DOHH2 (cell line): ENCODE data around the gene GOLGA8N.
"Not testable (repeated sequence)": the region's sequence is repeated elsewhere in the genome, so short reads cannot be mapped to it uniquely, and the experiment has no call there.

Experiments
- EZH2phosphoT487 ChIP-seq: fragments of 200-600 bp; sonication (generic); IDR thresholded peaks from 2 replicates; pipeline ENCODE4 v1.6.1; 2017; ENCODE audit warnings: borderline replicate concordance, mild to moderate bottlenecking, antibody characterized with exemption, low read length, moderate library complexity, mixed read lengths
- TF ChIP-seq, protein P1 (sequence below): fragments of 200-600 bp; sonication (generic); IDR thresholded peaks from one replicate; pipeline ENCODE4 v1.5.1; 2014; ENCODE audit warnings: antibody characterized with exemption, mild to moderate bottlenecking, low read depth, low read length; ENCODE audit not compliant: poor library complexity, severe bottlenecking

GRCh38 chr15:32568988-32569387, 24.3 kb upstream of the GOLGA8N start:
- TF ChIP-seq, protein P1, sequence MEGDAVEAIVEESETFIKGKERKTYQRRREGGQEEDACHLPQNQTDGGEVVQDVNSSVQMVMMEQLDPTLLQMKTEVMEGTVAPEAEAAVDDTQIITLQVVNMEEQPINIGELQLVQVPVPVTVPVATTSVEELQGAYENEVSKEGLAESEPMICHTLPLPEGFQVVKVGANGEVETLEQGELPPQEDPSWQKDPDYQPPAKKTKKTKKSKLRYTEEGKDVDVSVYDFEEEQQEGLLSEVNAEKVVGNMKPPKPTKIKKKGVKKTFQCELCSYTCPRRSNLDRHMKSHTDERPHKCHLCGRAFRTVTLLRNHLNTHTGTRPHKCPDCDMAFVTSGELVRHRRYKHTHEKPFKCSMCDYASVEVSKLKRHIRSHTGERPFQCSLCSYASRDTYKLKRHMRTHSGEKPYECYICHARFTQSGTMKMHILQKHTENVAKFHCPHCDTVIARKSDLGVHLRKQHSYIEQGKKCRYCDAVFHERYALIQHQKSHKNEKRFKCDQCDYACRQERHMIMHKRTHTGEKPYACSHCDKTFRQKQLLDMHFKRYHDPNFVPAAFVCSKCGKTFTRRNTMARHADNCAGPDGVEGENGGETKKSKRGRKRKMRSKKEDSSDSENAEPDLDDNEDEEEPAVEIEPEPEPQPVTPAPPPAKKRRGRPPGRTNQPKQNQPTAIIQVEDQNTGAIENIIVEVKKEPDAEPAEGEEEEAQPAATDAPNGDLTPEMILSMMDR, result not testable (repeated sequence)
- not testable (repeated sequence) for TF ChIP-seq EZH2phosphoT487
